Neutrophil (primary cell): ENCODE results near the gene PCBP2.
"Not testable (repeated sequence)": the region's sequence is repeated elsewhere in the genome, so short reads cannot be mapped to it uniquely, and the experiment has no call there.

Experiments
- H3K27ac ChIP-seq: fragments of 200-600 bp; sonication (generic); 2 replicates; pipeline ENCODE4 v1.5.1; 2016; ENCODE audit warnings: mild to moderate bottlenecking, moderate library complexity
- H3K27me3 ChIP-seq: fragments of 200-600 bp; sonication (generic); 2 replicates; pipeline ENCODE4 v1.6.0; 2016; ENCODE audit warnings: mild to moderate bottlenecking
- H3K36me3 ChIP-seq: fragments of 200-600 bp; sonication (generic); 2 replicates; pipeline ENCODE4 v1.5.1; 2017
- H3K4me1 ChIP-seq, 2 experiments: fragments of 200-600 bp in 1 of 2; sonication (generic) in 1 of 2; 1 replicate in 1 of 2; 2 replicates in 1 of 2; pipeline versions ENCODE4 v1.5.1 to v1.6.1; 2013 to 2016; ENCODE audit warnings: low read depth in 1 of 2, low read length in 1 of 2, mild to moderate bottlenecking in 1 of 2, moderate library complexity in 1 of 2; ENCODE audit not compliant: control insufficient read depth in 1 of 2, insufficient read depth in 1 of 2
- H3K4me3 ChIP-seq, 2 experiments: fragments of 200-600 bp in 1 of 2; sonication (generic) in 1 of 2; 1 replicate in 1 of 2; 2 replicates in 1 of 2; pipeline ENCODE4 v1.5.1; 2013 to 2016; ENCODE audit warnings: low read depth in 1 of 2, low read length in 1 of 2, mild to moderate bottlenecking in 1 of 2, moderate library complexity in 1 of 2
- H3K9me3 ChIP-seq: fragments of 200-600 bp; sonication (generic); 2 replicates; pipeline ENCODE4 v1.5.1; 2016
- TF ChIP-seq, protein P1 (sequence below): fragments of 200-600 bp; sonication (generic); IDR thresholded peaks from 2 replicates; pipeline ENCODE4 v1.5.1; 2016; ENCODE audit warnings: antibody characterized with exemption

Gene PCBP2

DNA sequence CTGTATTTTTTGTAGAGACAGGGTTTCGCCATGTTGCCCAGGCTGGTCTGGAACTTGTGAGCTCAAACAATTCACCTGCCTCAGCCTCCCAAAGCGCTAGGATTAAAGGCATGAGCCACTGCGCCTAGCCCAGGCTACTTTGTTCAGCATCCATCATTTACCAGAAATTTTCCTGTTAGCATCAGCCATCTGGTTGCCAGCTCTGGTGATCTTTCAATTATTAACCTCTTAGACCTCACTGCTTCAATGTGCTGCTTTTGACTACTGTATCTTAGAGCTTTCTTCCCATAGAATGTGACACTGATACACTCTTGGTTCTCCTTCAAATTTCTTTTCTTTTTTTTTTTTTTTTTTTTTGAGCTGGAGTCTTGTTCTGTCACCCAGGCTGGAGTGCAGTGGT lies 33.7 kb upstream of the PCBP2 start:
- Histone ChIP-seq H3K4me1 (peaks cover 4 to 15% of the 10 kb centered on the region in 2 experiments), H3K9me3 (no peaks in the 10 kb centered on the region), H3K27me3 (no peaks in the 10 kb centered on the region), H3K36me3 (peaks cover 19% of the 10 kb centered on the region), H3K27ac (no peak overlapping the region), H3K4me3 (no peak overlapping the region)
- TF ChIP-seq, protein P1, sequence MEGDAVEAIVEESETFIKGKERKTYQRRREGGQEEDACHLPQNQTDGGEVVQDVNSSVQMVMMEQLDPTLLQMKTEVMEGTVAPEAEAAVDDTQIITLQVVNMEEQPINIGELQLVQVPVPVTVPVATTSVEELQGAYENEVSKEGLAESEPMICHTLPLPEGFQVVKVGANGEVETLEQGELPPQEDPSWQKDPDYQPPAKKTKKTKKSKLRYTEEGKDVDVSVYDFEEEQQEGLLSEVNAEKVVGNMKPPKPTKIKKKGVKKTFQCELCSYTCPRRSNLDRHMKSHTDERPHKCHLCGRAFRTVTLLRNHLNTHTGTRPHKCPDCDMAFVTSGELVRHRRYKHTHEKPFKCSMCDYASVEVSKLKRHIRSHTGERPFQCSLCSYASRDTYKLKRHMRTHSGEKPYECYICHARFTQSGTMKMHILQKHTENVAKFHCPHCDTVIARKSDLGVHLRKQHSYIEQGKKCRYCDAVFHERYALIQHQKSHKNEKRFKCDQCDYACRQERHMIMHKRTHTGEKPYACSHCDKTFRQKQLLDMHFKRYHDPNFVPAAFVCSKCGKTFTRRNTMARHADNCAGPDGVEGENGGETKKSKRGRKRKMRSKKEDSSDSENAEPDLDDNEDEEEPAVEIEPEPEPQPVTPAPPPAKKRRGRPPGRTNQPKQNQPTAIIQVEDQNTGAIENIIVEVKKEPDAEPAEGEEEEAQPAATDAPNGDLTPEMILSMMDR = no peak

DNA sequence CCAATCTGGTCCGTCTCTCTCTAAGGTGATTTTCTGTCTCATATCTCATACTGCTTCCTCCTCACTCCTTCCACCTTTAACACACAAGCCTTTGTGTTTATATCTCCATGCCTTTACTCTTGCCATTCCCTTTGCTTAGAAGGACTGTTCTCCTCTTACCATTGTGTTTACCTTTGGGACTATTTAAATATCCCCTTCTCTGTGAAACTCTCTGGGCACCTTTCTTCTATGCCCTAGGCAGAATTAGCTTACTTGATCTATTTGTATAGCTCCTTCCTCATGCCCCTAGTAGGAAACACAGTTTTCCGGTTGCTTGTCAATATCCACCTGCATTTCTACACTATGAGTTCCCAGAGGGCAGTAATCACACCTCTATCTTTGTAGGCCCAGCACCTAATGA lies 32.1 kb upstream of the PCBP2 start:
- Histone ChIP-seq H3K36me3 (peaks cover 4% of the 10 kb centered on the region), H3K9me3 (no peaks in the 10 kb centered on the region), H3K4me3 (no peak overlapping the region), H3K27ac (no peak overlapping the region), H3K4me1 (peaks cover 4 to 15% of the 10 kb centered on the region in 2 experiments), H3K27me3 (no peaks in the 10 kb centered on the region)
- TF ChIP-seq, protein P1 = no peak

DNA sequence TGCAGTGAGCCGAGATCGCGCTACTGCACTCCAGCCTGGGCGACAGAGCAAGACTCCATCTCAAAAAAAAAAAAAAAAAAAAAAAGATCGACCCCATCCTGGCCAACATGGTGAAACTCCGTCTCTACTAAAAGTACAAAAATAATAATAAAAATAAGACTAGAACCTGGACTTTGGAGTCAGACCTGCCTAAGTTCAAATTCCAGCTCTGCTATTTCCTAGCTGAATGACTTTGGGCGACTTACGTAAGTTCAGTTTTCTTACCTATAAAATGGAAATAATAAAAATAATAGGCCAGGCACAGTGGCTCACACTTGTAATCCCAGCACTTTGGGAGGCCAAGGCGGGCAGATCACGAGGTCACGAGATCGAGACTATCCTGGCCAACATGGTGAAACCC lies 29.7 kb upstream of the PCBP2 start:
- not testable (repeated sequence) for H3K9me3 ChIP-seq, H3K27me3 ChIP-seq, H3K36me3 ChIP-seq, H3K4me3 ChIP-seq, H3K27ac ChIP-seq
- H3K4me1 ChIP-seq = peaks cover 4 to 11% of the 10 kb centered on the region in 2 experiments

DNA sequence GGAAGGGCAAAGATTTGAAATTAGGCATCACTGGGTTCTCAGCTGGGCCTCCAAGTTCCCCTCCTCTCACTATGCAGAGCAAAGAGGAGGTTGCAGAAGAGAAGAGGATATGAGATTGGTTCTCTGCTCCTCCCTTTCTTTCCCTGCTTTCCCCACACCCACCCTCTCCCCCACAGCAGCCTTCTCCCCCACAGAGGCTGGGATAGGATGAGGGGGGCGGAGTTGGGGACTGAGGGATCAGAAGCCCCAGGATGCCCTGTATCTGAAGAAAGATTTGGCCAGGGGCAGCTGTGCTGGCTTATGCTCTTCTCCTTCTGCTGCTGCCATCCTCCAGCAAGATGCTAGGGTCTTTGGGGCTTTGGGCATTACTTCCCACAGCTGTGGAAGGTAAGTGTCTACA lies 28.3 kb upstream of the PCBP2 start, which contains the start of gene AMHR2:
TSS of gene AMHR2 (plus strand) at position 259 of the 400 bp plus-strand sequence. CDS start at position 339, 80 bp downstream.
- TF ChIP-seq, protein P1 = no peak
- Histone ChIP-seq H3K27ac (no peak within 1 kb of the TSS), H3K36me3 (no peaks in the 10 kb centered on the region), H3K4me1 (peaks cover 4 to 6% of the 10 kb centered on the region in 2 experiments), H3K27me3 (no peaks in the 10 kb centered on the region), H3K9me3 (no peaks in the 10 kb centered on the region), H3K4me3 (no peak within 1 kb of the TSS)

DNA sequence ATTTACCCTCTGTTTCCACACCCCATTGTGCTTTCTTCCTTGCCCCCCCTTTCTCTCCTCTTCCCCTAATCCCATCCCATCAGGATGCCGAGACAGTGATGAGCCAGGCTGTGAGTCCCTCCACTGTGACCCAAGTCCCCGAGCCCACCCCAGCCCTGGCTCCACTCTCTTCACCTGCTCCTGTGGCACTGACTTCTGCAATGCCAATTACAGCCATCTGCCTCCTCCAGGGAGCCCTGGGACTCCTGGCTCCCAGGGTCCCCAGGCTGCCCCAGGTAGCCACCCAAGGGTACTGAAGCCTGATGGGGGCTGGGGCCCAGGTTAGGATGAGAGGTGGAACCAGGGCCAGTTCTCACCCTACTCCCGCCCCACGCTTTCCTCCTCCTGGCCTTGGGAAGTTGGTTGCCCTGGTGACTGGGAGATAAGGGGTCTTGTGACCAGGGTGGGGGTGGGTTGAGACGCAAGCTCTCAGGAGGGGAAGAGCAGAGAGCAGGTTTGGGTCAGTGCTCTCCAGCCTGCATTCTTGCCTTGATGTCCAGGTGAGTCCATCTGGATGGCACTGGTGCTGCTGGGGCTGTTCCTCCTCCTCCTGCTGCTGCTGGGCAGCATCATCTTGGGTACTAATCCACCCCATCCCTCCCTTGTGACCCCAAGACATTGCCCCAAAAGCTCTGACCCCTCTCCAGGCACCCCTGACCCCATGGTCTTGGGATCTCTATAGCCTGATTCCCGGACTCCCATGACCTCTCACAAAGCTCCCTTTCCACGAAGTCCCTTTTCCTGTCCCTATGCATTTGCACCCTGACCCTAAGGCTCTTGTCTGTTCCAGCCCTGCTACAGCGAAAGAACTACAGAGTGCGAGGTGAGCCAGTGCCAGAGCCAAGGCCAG lies 27.0 kb upstream of the PCBP2 start:
- TF ChIP-seq, protein P1 = no peak
- Histone ChIP-seq H3K27ac (no peak overlapping the region), H3K9me3 (no peaks in the 10 kb centered on the region)

DNA sequence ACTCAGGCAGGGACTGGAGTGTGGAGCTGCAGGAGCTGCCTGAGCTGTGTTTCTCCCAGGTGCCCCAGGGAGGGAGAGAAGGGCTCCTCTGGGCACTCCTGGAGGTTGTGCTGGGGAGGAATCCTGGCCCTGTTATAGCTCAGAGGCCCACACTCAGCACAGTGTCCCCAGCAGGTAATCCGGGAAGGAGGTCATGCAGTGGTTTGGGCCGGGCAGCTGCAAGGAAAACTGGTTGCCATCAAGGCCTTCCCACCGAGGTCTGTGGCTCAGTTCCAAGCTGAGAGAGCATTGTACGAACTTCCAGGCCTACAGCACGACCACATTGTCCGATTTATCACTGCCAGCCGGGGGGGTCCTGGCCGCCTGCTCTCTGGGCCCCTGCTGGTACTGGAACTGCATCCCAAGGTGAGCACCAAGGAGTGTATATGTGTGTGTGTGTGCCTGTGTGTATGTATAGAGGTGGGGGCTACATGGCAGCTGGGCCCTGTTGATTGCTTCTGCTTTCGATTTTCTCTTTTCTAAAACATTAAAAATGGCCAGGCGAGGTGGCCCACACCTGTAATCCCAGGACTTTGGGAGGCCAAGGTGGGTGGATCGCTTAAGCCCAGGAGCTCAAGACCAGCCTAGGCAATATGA lies 26.3 kb upstream of the PCBP2 start:
- Histone ChIP-seq H3K27ac (no peak overlapping the region), H3K9me3 (no peaks in the 10 kb centered on the region), H3K4me3 (no peak overlapping the region), H3K36me3 (no peaks in the 10 kb centered on the region), H3K4me1 (peaks cover 17 to 18% of the 10 kb centered on the region in 2 experiments), H3K27me3 (no peaks in the 10 kb centered on the region)
- TF ChIP-seq, protein P1 = no peak

More for the DNA sequence above, 27.0 kb upstream of the PCBP2 start:
- H3K4me1 ChIP-seq = peaks cover 11 to 15% of the 10 kb centered on the region in 2 experiments
- H3K27me3 ChIP-seq = no peaks in the 10 kb centered on the region
- no peak overlapping the region for H3K4me3 ChIP-seq
- no peaks in the 10 kb centered on the region for H3K36me3 ChIP-seq
